Measurements from ENCODE around the gene PRRC2B.
A peak's percentile ranks its signal among the peaks of the same experiment; 100 is the strongest.
"Not testable (repeated sequence)": the region's sequence is repeated elsewhere in the genome, so short reads cannot be mapped to it uniquely, and the experiment has no call there.

The PRRC2B gene

DNA sequence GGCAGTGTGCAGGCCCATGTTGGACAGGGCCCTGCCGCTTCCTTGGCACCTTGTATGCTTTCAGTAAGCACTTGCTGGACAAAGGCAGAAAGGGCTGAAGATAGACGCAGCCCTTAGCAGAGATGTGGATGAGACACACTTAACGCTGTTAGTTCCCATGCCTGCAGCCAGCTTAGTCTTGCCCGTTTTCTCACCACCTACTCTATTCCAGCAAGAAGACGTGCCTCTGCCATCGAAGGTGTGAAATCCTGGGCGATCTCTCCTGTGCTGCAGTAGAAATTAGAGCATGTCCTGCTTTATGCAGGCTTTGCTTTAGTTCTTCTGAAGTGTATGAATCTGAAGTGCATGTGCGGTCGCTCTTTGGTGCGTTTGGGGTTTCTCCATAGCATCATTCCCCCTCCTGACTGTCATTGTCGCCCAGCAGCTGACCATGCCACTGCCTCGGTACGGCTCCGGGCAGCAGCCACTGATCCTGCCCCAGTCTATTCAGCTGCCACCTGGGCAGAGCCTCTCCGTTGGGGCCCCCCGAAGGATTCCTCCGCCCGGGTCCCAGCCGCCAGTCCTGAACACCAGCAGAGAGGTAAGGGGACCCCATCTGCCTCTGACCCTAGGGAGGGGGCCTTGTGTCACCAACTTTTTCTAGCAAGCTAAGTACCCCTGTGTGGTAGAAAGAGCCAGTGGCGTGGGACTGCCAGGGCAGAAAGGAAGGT, 97.3 kb downstream of the PRRC2B start:
- DNase-seq, result no peak

DNA sequence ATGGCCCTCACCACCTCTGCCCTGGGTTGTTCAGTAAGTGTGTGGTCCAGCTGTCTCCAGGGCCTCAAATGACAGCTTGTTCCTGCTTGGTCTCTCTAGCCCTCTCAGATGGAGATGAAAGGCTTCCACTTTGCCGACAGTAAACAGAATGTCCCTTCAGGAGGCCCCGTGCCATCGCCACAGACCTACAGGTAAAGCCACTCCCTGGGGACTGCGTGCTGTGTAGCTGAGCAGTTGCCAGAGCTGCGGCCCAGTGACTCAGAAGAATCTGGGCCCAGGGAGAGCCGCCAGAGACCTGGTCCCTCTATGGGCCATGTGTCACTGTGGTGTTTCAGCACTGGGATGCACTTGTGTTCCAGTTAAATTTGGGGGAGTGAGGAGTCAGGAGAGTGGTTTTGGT, 98.2 kb downstream of the PRRC2B start:
- DNase-seq, result no peak

GRCh38 chr9:131494296-131494870, 100.5 kb downstream of the PRRC2B start:
- DNase-seq, result no peak

DNA sequence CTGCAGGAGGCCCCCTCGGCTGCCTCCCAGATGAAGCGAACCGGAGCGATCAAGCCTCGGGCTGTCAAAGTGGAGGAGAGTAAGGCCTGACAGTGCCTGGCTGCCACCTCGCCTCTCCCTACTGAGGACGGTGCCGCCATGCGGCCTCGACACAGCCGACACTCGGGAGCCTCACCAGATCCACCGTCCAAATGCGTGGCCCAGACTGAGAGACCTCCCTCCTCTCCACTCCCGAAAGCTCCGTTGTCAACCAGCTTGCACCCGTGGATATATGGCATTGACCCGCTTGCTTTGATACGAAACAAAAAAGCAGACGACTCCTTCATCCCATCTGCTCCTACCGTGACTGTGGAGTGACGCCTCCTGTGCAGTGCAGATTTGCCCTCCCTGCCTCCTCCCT, 101.9 kb downstream of the PRRC2B start:
- no peak for DNase-seq

GRCh38 chr9:131496844-131497405, 103.0 kb downstream of the PRRC2B start:
- no peak for DNase-seq

DNA sequence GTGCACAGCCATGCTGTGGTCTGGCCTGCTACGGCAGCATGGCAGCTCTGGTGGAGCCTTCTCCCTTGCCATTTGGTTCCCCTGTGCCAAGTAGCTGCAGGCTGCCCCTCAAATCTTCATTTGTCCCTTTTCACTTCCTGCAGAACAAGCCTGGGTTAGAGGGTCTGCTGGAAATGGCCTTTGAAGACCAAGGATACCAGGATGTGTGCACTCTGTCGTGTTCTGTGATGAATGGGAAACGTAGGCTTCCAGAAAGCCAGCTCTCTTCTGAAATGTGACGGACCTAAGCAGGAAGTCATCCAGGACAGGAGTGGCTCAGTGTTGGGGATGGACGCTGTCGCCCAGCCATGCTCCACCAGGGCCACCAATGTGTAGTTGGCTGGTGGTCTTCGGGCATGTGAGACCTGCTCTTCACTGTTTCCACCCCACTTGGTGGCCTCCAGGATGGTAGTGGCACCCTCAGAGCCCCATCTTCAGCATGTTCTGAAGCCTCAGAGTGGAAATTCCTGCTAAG, 105.4 kb downstream of the PRRC2B start:
- DNase-seq, result no peak

GRCh38 chr9:131500377-131500776, 106.5 kb downstream of the PRRC2B start:
- DNase-seq, result no peak

DNA sequence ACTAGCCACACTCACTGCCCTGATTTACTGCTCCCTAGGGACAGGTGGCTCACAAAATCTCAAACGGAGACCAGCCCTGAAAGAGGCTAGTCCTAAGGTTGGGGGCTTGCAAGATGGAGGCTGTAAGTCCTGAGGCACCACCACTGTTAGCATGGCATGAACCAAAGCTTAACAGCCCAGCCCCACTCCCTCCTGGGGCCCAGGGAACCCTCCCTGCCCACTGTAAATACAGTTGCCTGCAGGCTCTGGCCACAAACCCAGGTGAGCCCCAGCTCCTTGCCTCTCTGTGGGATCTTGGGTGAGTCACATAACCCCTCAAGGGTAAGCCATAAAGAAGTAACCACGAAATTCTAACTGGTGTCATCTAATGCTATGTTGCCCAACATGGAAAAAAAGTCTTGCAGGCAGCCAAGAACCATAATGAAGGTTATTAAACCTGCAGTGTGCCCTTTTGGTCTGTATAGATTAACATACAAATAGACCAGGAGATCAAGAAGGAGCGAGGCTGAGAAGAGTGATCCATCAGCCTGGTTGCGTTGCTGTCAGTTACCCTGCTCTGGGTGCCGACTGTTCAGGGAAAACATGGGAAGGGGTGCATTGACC, 107.2 kb downstream of the PRRC2B start:
- DNase-seq, result peak; percentile 70

- peak; percentile 82 for DNase-seq
These were observed 109.1 kb downstream of the PRRC2B start, which contains the start of gene POMT1 for GRCh38 chr9:131502781-131503625. Gene POMT1, plus strand, starts transcription at chr9:131502918. Its CDS starts 1,301 bp downstream, at chr9:131504219.

- DNase-seq, result peak; percentile 65
These were observed 110.0 kb downstream of the PRRC2B start for GRCh38 chr9:131503626-131504465.

DNA sequence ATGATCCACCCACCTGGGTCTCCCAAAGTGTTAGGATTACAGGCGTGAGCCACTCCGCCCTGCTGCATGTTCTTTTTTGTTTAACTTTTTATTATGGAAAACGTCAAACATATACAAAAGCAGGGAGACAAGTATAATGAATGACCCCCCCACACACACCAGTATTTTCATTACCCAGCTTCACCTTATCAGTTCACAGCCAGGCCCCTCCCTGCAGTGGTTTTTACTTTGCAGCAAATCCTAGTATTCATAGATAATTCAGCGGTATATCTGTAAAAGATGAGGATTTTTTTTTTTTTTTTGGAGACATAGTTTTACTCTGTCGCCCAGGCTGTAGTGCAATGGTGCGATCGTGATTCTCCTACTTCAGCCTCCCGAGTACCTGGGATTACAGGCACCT, 111.1 kb downstream of the PRRC2B start:
- no peak for DNase-seq

DNA sequence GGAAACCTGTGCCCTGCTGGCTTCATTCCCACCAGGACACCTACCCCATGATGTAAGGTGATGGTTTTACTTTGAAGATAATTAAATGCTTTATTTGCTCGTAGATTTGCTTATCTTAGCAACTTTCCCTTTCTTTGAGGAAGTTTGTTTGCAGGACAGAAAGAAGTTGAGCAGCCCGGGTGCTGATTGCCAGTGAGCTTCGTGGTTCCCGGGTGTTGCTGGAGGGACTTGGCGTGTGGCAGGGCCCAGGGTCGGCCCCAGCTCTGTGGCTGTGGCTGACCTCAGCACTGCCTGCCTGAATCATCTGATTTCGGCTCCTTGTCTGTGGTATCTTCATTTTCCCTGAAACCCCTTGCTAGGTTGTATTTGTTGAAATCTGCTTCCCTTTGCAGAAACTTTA, 117.5 kb downstream of the PRRC2B start:
- DNase-seq, result no peak

- no peak for DNase-seq
These were observed 118.0 kb downstream of the PRRC2B start for GRCh38 chr9:131511880-131512279.

- DNase-seq, result no peak
These were observed 119.3 kb downstream of the PRRC2B start for GRCh38 chr9:131513177-131513576.

GRCh38 chr9:131515559-131516031, 121.7 kb downstream of the PRRC2B start:
- not testable (repeated sequence) for DNase-seq

- no peak for DNase-seq
These were observed 122.2 kb downstream of the PRRC2B start for GRCh38 chr9:131516100-131516499.

GRCh38 chr9:131516930-131517329, 123.0 kb downstream of the PRRC2B start:
- DNase-seq, result no peak

DNA sequence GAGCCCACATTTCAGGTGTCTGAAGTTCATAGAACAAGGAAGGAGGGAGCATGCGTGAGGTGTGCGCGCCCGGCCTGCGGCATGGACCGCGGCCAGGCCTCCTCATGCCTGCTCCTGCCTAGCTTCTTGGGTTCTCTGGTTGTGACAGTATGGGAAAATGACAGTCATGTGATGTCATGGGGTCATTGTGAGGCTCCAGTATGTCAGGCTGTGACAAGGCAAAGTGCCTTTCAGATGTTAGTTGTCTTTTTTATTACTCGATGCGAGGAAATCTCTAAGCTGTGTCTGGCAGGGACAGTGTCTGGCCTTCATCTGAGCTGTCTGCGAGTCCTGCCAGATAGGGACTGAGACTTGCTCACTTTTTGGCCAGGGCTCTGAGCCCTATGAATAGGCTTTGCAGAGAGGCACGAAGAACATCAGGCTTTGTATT, 123.9 kb downstream of the PRRC2B start:
- DNase-seq, result no peak

GRCh38 chr9:131518553-131518952, 124.7 kb downstream of the PRRC2B start:
- DNase-seq, result no peak

- no peak for DNase-seq
These were observed 126.6 kb downstream of the PRRC2B start for GRCh38 chr9:131520503-131520902.

GRCh38 chr9:131521203-131521602, 127.3 kb downstream of the PRRC2B start:
- no peak for DNase-seq

- DNase-seq, result no peak
These were observed 127.9 kb downstream of the PRRC2B start for GRCh38 chr9:131521822-131522221.

Data from EL (cell line).